ENCODE measurements around the gene BCR. TPM values are rescaled to one million over a fixed set of nuclear protein-coding genes. Genes with fewer than 3 reads are reported as not detected.
"Not testable (repeated sequence)": the region's sequence is repeated elsewhere in the genome, so short reads cannot be mapped to it uniquely, and the experiment has no call there.

Gene BCR
- total and polyA plus RNA-seq, 12 donors: 18.7 to 64.3 (median 42.4) TPM

DNA sequence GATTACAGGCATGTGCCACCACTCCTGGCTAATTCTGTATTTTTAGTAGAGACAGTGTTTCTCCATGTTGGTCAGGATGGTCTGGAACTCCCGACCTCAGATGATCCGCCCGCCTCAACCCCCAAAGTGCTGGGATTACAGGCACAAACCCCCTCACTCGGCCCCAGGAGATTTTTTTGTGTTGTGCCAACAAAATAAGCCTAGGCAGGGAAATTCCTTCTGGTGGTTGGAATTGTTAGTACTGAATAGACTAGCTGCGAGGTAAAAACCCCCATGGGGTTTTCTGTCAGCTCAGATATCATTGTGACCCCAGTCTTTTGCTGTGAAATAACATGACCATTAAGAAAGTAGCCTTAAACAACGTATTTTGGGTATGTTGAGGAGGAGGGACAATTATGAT is 144.9 kb downstream of the BCR start:
- no peaks in the 10 kb centered on the region for H3K36me3 ChIP-seq (replicated peaks in 1 of 2)
- TF ChIP-seq, protein P1, sequence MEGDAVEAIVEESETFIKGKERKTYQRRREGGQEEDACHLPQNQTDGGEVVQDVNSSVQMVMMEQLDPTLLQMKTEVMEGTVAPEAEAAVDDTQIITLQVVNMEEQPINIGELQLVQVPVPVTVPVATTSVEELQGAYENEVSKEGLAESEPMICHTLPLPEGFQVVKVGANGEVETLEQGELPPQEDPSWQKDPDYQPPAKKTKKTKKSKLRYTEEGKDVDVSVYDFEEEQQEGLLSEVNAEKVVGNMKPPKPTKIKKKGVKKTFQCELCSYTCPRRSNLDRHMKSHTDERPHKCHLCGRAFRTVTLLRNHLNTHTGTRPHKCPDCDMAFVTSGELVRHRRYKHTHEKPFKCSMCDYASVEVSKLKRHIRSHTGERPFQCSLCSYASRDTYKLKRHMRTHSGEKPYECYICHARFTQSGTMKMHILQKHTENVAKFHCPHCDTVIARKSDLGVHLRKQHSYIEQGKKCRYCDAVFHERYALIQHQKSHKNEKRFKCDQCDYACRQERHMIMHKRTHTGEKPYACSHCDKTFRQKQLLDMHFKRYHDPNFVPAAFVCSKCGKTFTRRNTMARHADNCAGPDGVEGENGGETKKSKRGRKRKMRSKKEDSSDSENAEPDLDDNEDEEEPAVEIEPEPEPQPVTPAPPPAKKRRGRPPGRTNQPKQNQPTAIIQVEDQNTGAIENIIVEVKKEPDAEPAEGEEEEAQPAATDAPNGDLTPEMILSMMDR (IDR thresholded peaks at IDR 0.05): no peak
- no peak for TF ChIP-seq POLR2A (IDR thresholded peaks at IDR 0.05)
- H3K9me3 ChIP-seq (replicated peaks in 1 of 3): no peaks in the 10 kb centered on the region
- no peak overlapping the region for H3K4me3 ChIP-seq
- H3K27me3 ChIP-seq: no peaks in the 10 kb centered on the region
- no peak overlapping the region for H3K27ac ChIP-seq
- intact Hi-C loops (cut with DNase I): no loop called here
- WGBS, 4 donors: 70 to 82% (median 77%) methylated on average over 6 of the region's 6 CpGs
- DNase-seq: no peak
- H3K4me1 ChIP-seq (replicated peaks in 1 of 2): no peaks in the 10 kb centered on the region

DNA sequence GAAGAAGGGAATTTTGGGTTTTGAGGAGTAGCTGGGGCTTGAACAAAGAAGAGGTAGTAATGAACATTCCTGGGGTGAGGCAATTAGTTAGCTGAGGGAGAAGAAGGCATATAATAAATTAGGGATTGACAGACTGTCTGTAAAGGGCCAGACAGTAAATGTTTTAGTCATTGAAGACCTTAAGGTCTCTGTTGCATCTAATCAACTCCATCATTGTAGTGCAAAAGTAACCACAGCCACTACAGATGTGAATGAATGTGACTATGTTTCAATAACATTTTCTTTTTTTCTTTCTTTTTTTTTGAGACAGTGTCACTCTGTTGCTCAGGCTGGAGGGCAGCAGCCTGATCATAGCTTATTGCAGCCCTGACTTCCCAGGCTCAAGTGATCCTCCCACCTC is 153.5 kb downstream of the BCR start:
- H3K4me1 ChIP-seq (replicated peaks in 1 of 2); H3K27ac ChIP-seq; H3K4me3 ChIP-seq; H3K36me3 ChIP-seq (replicated peaks in 1 of 2); H3K27me3 ChIP-seq; intact Hi-C loops (cut with DNase I); DNase-seq; H3K9me3 ChIP-seq (replicated peaks in 1 of 3): not testable (repeated sequence)

DNA sequence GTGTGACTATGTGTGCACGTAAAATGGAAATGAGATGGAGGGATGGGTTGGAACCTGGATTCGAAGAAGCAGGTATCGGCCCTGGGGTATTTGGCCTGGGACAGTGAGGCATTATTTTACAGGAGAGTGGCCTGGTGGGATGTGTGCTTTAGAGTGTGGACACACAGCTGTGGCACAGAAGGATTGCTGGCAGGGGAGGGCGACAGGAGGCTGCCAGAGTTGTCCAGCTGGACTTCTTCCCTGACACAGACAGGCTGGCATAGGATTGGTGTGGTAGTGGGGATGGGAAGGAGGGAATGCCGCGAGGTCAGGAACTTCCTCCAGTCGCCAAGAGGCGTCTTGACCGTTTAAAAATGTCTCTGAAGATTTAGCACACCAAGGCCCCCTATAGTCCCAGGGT is 157.4 kb downstream of the BCR start:
- intact Hi-C loops (cut with DNase I); H3K27me3 ChIP-seq; DNase-seq; H3K4me1 ChIP-seq (replicated peaks in 1 of 2); H3K36me3 ChIP-seq (replicated peaks in 1 of 2); H3K9me3 ChIP-seq (replicated peaks in 1 of 3); H3K4me3 ChIP-seq; H3K27ac ChIP-seq: not testable (repeated sequence)
- WGBS, 4 donors: 70 to 97% (median 91%) methylated on average over 3 to 8 of the region's 9 CpGs

DNA sequence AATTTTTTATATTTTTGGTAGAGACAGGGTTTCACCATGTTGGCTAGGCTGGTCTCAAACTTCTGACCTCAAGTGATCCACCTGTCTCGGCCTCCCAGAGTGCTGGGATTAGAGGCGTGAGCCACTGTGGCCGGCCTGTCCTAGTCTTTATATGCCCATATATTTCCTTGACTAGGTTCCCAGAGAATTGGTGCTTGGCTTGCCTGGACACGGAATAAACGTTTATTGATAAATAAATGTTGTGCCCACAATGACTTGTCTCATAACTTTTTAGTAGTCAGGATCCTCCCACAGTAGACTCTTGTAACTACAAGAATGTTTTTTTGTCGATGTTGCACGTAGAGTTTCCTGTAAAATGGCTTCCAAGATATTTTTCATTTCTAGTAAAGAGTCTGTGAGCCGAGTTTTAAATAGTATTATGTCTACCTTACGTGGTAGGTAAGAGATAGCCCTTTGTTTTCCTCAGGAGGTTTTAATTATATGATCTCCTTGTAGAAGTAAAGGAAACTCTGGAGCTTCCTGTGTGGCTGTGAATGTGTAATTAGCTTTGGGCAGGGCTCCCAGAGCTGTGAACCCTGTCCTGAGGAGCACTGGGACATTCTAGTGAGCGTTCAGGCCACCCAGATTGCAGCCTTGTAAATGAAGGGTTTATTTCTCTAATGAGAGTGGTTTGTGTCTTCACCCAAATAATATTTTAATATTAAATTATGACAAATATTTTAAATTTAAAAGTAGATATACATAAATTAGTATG is 161.8 kb downstream of the BCR start:
- DNase-seq; H3K4me1 ChIP-seq (replicated peaks in 1 of 2); intact Hi-C loops (cut with DNase I); H3K9me3 ChIP-seq (replicated peaks in 1 of 3); H3K27ac ChIP-seq; H3K4me3 ChIP-seq; H3K36me3 ChIP-seq (replicated peaks in 1 of 2); H3K27me3 ChIP-seq: not testable (repeated sequence)
- 76 to 81% (median 79%) methylated on average over 9 to 10 of the region's 10 CpGs for WGBS, 4 donors

DNA sequence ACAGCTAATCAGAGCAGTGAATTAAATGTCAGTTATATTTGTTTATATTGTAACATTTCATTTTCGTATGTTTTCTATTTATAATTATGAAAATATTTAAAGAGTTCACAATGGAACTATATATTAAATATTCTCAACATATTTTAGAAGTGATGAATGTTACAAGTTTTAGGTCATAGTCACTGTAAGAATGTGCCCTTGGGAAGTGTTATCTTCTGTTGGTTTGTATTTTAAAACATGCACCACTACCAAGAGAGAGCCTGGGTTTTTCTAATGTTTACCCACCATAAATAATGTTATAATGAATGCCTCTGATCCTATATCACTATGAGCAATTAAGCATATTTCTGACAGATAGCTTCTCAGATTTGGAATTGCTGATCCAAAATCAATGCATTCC is 171.0 kb downstream of the BCR start:
- Histone ChIP-seq H3K9me3 (replicated peaks in 1 of 3) (no peaks in the 10 kb centered on the region), H3K36me3 (replicated peaks in 1 of 2) (no peaks in the 10 kb centered on the region), H3K27ac (no peak overlapping the region), H3K27me3 (no peaks in the 10 kb centered on the region), H3K4me3 (no peak overlapping the region), H3K4me1 (replicated peaks in 1 of 2) (no peaks in the 10 kb centered on the region)
- TF ChIP-seq POLR2A (IDR thresholded peaks at IDR 0.05): no peak
- TF ChIP-seq, protein P1 (IDR thresholded peaks at IDR 0.05): no peak
- no peak for DNase-seq
- 50 to 71% (median 64%) methylated on average over 1 of the region's 1 CpG for WGBS, 4 donors
- intact Hi-C loops (cut with DNase I): no loop called here

DNA sequence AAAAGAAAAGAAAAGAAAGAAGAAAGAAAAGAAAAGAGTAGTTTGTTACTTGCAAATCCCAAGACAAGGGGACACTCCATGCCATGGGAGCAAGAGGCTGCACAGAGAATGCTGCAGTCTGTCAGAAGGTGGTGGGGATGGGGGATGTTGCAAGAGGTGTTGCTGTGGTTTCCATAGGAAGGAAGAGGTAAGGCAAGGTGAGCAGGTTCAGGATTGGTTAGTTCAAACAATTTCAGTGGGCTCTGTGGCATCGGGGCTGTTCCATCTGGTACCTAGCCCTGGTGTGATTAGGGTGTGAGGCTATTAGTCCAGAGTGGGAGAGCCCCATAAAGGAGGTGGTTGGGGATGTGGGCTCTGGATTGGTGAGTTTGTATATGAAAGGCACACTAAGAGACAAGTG is 172.7 kb downstream of the BCR start:
- DNase-seq: no peak
- no peaks in the 10 kb centered on the region for H3K36me3 ChIP-seq (replicated peaks in 1 of 2)
- H3K27ac ChIP-seq: no peak overlapping the region
- intact Hi-C loops (cut with DNase I): no loop called here
- no peaks in the 10 kb centered on the region for H3K27me3 ChIP-seq
- no peaks in the 10 kb centered on the region for H3K4me1 ChIP-seq (replicated peaks in 1 of 2)
- H3K9me3 ChIP-seq (replicated peaks in 1 of 3): no peaks in the 10 kb centered on the region
- TF ChIP-seq, protein P1 (IDR thresholded peaks at IDR 0.05): no peak
- TF ChIP-seq POLR2A (IDR thresholded peaks at IDR 0.05): no peak
- 78 to 100% (median 90%) methylated on average over 1 of the region's 1 CpG for WGBS, 4 donors
- H3K4me3 ChIP-seq: no peak overlapping the region
